Esophagus muscularis mucosa (tissue), 3 donors: ENCODE data around the gene CEPT1.

Experiments
- POLR2A ChIP-seq: fragments of 450-650 bp; IDR thresholded peaks from one replicate; pipeline ENCODE4 v1.6.1; 2017; ENCODE audit warnings: antibody characterized with exemption, moderate library complexity, mild to moderate bottlenecking, low read depth
- TF ChIP-seq, protein P1 (sequence below), 3 experiments: fragments of 200-600 bp in 2 of 3; fragments of 450-650 bp in 1 of 3; sonication (generic) in 2 of 3; IDR thresholded peaks; one replicate each; pipeline ENCODE4 v1.5.1; 2017 to 2019; ENCODE audit warnings: antibody characterized with exemption in 3 of 3, mild to moderate bottlenecking in 2 of 3, moderate library complexity in 1 of 3

DNA sequence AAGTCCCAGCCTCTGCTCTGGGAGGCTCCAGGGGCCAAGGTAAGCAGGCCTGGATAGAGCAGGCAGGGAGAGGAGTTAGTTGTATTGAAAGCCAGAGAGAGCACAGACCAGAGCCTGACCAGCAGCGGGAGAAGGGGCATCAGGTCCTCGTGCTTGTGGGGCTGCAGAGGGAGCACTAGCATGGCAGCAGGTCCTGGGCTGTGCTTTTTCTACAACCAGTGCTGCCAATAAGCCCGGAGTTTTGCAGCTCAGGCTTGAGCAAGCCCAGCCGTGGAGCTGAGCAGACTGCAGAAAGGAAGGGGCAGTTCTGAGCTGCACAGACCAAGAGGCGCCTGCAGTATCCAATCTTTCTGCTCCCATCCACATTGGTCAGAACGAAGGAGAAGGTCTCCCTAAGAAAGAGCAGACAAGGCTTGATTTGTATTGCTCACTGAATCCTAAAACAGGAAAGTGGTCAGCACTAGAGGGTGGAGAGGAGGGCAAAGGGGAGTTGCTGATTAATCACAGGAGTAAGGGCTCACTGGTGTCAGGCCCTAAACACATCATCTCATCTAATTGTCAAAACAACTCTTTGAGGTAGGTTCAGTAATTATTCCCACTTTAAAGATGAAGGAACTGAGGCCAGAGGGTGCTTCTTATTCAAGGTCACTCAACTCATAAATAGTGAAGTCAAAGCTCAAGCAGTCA lies 57.7 kb downstream of the CEPT1 start:
- TF ChIP-seq, protein P1, sequence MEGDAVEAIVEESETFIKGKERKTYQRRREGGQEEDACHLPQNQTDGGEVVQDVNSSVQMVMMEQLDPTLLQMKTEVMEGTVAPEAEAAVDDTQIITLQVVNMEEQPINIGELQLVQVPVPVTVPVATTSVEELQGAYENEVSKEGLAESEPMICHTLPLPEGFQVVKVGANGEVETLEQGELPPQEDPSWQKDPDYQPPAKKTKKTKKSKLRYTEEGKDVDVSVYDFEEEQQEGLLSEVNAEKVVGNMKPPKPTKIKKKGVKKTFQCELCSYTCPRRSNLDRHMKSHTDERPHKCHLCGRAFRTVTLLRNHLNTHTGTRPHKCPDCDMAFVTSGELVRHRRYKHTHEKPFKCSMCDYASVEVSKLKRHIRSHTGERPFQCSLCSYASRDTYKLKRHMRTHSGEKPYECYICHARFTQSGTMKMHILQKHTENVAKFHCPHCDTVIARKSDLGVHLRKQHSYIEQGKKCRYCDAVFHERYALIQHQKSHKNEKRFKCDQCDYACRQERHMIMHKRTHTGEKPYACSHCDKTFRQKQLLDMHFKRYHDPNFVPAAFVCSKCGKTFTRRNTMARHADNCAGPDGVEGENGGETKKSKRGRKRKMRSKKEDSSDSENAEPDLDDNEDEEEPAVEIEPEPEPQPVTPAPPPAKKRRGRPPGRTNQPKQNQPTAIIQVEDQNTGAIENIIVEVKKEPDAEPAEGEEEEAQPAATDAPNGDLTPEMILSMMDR (IDR thresholded peaks at IDR 0.05) = no peak
- no peak for TF ChIP-seq POLR2A
